ENCODE measurements around the gene TBC1D14.

DNA sequence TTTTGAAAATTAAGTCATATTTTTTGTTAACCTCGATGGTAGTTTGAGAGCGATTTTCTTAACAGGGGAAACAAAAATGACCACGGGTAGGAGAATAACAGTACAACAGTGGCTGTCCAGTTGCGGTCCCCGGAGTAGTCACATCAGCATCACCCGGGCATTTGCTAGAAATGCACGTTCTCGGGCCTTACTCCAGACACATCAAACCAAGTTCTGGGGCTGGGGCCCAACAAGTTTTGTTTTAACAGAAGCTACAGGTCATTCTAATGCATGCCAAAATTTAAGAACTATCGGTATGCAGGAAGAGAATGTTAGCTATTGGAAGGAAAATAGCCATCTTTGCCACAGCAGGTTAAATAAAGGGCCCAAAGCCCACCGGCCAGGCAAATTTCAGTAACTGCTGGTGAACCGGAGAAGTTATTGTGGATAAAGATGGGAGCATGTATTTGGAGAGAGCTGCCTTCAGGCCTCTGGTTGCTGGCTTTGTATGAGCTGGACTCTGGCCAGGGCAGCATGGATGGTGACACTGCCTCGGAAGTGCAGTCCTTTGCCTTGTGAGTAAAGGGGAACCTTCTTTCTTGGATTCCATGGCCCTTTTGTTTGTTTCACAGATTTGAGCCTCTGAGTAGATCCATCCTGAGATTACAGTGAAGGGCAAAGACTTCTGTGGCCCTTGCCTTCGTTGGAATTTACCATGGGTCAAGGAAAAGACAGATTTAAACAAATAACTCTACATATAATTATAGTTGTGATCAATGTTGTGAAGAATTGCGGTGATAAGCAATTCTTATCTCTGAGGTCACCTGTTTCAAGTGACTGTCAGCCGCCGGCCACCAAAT, 62.1 kb downstream of the TBC1D14 start:
- TF ChIP-seq, protein P1, sequence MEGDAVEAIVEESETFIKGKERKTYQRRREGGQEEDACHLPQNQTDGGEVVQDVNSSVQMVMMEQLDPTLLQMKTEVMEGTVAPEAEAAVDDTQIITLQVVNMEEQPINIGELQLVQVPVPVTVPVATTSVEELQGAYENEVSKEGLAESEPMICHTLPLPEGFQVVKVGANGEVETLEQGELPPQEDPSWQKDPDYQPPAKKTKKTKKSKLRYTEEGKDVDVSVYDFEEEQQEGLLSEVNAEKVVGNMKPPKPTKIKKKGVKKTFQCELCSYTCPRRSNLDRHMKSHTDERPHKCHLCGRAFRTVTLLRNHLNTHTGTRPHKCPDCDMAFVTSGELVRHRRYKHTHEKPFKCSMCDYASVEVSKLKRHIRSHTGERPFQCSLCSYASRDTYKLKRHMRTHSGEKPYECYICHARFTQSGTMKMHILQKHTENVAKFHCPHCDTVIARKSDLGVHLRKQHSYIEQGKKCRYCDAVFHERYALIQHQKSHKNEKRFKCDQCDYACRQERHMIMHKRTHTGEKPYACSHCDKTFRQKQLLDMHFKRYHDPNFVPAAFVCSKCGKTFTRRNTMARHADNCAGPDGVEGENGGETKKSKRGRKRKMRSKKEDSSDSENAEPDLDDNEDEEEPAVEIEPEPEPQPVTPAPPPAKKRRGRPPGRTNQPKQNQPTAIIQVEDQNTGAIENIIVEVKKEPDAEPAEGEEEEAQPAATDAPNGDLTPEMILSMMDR (IDR thresholded peaks at IDR 0.05): no peak
- TF ChIP-seq POLR2A (IDR thresholded peaks at IDR 0.05): no peak

Measured in right lobe of liver (tissue), 4 donors.